ENCODE results near the gene ZNF532.

GRCh38 chr18:58863539-58864145 is 1.0 kb upstream of the ZNF532 start:
- TF ChIP-seq PPARA (CRISPR knock-in tag; IDR thresholded peaks at IDR 0.05; ENCODE audit: borderline replicate concordance) (no peak), ZC3H10 (CRISPR knock-in tag; IDR thresholded peaks at IDR 0.05) (no peak), TOX (CRISPR knock-in tag; IDR thresholded peaks at IDR 0.05; ENCODE audit: borderline replicate concordance) (no peak), ZNF8 (CRISPR knock-in tag; IDR thresholded peaks at IDR 0.05) (no peak), TCF4 (CRISPR knock-in tag; IDR thresholded peaks at IDR 0.05; ENCODE audit: borderline replicate concordance) (no peak), ARNTL (CRISPR knock-in tag; IDR thresholded peaks at IDR 0.05; ENCODE audit: borderline replicate concordance, low read depth) (no peak), CREB5 (CRISPR knock-in tag; IDR thresholded peaks at IDR 0.05; ENCODE audit: low read depth) (no peak), RARB (CRISPR knock-in tag; IDR thresholded peaks at IDR 0.05) (no peak), TSHZ2 (CRISPR knock-in tag; IDR thresholded peaks at IDR 0.05) (0 out of 2 replicates have a peak, but pooled peaks have one; percentile 28), ISL1 (CRISPR knock-in tag; IDR thresholded peaks at IDR 0.05) (no peak)

Data from SK-N-SH treated with all-trans-retinoic acid at 6 μM for 48 hours (cell line).